Adipose tissue (tissue), 3 donors: ENCODE results near the gene NEURL2. TPM values are rescaled to one million over a fixed set of nuclear protein-coding genes. Genes with fewer than 3 reads are reported as not detected.
"Not testable (repeated sequence)": the region's sequence is repeated elsewhere in the genome, so short reads cannot be mapped to it uniquely, and the experiment has no call there.

Source experiments
- H3K27ac ChIP-seq: one replicate; pipeline ENCODE4 v1.5.1; 2013; ENCODE audit warnings: low read depth, low read length
- WGBS, 3 donors: extraction: QIAGEN DNeasy Blood & Tissue Kit; methylation state at CpG; one replicate each; pipeline ENCODE4 v1.1.7; 2013; 5-methylcytosine and 5-hydroxymethylcytosine counted together
- polyA plus RNA-seq, 3 donors: library from polyadenylated mRNA; stranded (reverse); fragments of 200-250 nt; gene quantifications; one replicate each; pipeline ENCODE4 v1.2.3, GENCODE V29; 2013
- donor health status: healthy with polysubstance abuse.
- donor health status: Bipolar disorder and iron deficiency.
- donor health status: healthy.

NEURL2 gene
- 1 to 10 TPM; 3.2 to 8.0 (median 4.6) TPM for polyA plus RNA-seq

- peak within 1 kb of the TSS; percentile 9 for H3K27ac ChIP-seq
- 1 to 2% (median 1%) methylated on average over 70 to 78 of the region's 78 CpGs for WGBS, 3 donors
These were observed at the start of gene NEURL2, which contains the start of gene CTSA for GRCh38 chr20:45890985-45891983. NEURL2 (minus strand) TSS chr20:45891208; CDS start chr20:45890991, 217 bp downstream. CTSA (plus strand) TSS chr20:45891335; CDS start chr20:45891569, 234 bp downstream.

- WGBS, 3 donors = 92 to 96% (median 93%) methylated on average over 13 of the region's 13 CpGs
- H3K27ac ChIP-seq = no peak overlapping the region
These were observed 49.5 kb upstream of the NEURL2 start for GRCh38 chr20:45940469-45940868.

GRCh38 chr20:45940053-45940452 is 49.0 kb upstream of the NEURL2 start:
- WGBS, 3 donors = 93 to 94% (median 94%) methylated on average over 3 of the region's 3 CpGs
- no peak overlapping the region for H3K27ac ChIP-seq

- WGBS, 3 donors = 89 to 91% (median 91%) methylated on average over 12 to 13 of the region's 13 CpGs
- no peak overlapping the region for H3K27ac ChIP-seq
These were observed 47.9 kb upstream of the NEURL2 start for GRCh38 chr20:45938727-45939438.

GRCh38 chr20:45937765-45938164 is 46.8 kb upstream of the NEURL2 start:
- no peak overlapping the region for H3K27ac ChIP-seq
- WGBS, 3 donors = 71 to 81% (median 73%) methylated on average over 2 of the region's 2 CpGs

- H3K27ac ChIP-seq = no peak overlapping the region
- WGBS, 3 donors = 8 to 10% (median 10%) methylated on average over 21 of the region's 21 CpGs
These were observed 44.5 kb upstream of the NEURL2 start for GRCh38 chr20:45935416-45936046.

GRCh38 chr20:45934586-45935415 is 43.8 kb upstream of the NEURL2 start, which contains the start of gene PCIF1:
PCIF1 (plus strand) TSS chr20:45934683; CDS start chr20:45939000, 4,317 bp downstream.
- WGBS, 3 donors = 0 to 1% (median 0%) methylated on average over 79 to 86 of the region's 102 CpGs
- H3K27ac ChIP-seq = peak within 1 kb of the TSS; percentile 71

- H3K27ac ChIP-seq = peak overlapping the region; percentile 71
- 0% methylated on average over 31 to 34 of the region's 34 CpGs for WGBS, 3 donors
These were observed 43.1 kb upstream of the NEURL2 start for GRCh38 chr20:45934046-45934585.

- WGBS, 3 donors = 15 to 26% (median 24%) methylated on average over 22 of the region's 22 CpGs
- no peak overlapping the region for H3K27ac ChIP-seq
These were observed 42.4 kb upstream of the NEURL2 start for GRCh38 chr20:45933266-45934045.

GRCh38 chr20:45931680-45932079 is 40.7 kb upstream of the NEURL2 start:
- H3K27ac ChIP-seq = not testable (repeated sequence)
- WGBS, 3 donors = 93 to 96% (median 95%) methylated on average over 15 to 17 of the region's 17 CpGs

GRCh38 chr20:45927071-45927878 is 36.3 kb upstream of the NEURL2 start:
- no peak overlapping the region for H3K27ac ChIP-seq
- 68 to 88% (median 83%) methylated on average over 14 of the region's 14 CpGs for WGBS, 3 donors

- 75 to 84% (median 77%) methylated on average over 2 of the region's 2 CpGs for WGBS, 3 donors
- H3K27ac ChIP-seq = no peak overlapping the region
These were observed 35.7 kb upstream of the NEURL2 start for GRCh38 chr20:45926731-45927070.

- no peak overlapping the region for H3K27ac ChIP-seq
- WGBS, 3 donors = 59 to 70% (median 63%) methylated on average over 9 of the region's 9 CpGs
These were observed 35.0 kb upstream of the NEURL2 start for GRCh38 chr20:45925821-45926506.

- 44 to 61% (median 44%) methylated on average over 21 of the region's 21 CpGs for WGBS, 3 donors
- H3K27ac ChIP-seq = no peak overlapping the region
These were observed 33.6 kb upstream of the NEURL2 start for GRCh38 chr20:45924391-45925261.
